ENCODE data around the gene DPH2. TPM values are rescaled to one million over a fixed set of nuclear protein-coding genes. Genes with fewer than 3 reads are reported as not detected.

Gene DPH2
- total RNA-seq, 4 donors from 2014 or later, result 13.1 to 29.4 (median 17.1) TPM

DNA sequence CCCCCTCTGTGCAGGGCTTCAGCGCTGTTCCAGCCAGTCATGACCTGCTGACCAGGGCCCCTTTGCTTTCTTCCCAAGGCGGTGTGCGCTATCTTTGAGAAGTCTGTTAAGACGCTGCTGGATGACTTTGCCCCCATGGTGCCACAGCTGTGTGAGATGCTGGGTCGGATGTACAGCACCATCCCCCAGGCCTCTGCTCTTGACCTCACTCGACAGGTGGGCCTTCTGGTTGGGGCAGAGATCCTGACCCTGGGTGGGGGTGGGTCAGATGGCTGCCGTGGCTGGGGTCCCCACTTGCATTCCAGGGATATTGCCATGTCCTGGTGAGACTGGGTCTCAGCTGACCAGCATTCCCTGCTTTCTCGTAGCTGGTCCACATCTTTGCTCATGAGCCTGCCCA, 9.0 kb upstream of the DPH2 start:
- no peak overlapping the region for H3K27ac ChIP-seq
- H3K4me1 ChIP-seq, result no peaks in the 10 kb centered on the region
- H3K36me3 ChIP-seq, result peaks cover 0 to 14% (median 0%) of the 10 kb centered on the region in 4 donors
- 93% methylated on average over 7 of the region's 8 CpGs; no CpG with 5 or more reads in 1 of the 2 donors for WGBS, 2 donors (ENCODE audit: low coverage in 1 of 2)
- DNase-seq, result no peak
- TF ChIP-seq EP300 (IDR thresholded peaks at IDR 0.05; ENCODE audit: low read depth) (no peak), POLR2A (IDR thresholded peaks at IDR 0.05) (no peak), POLR2AphosphoS5 (IDR thresholded peaks at IDR 0.05) (no peak)
- TF ChIP-seq, protein P1, sequence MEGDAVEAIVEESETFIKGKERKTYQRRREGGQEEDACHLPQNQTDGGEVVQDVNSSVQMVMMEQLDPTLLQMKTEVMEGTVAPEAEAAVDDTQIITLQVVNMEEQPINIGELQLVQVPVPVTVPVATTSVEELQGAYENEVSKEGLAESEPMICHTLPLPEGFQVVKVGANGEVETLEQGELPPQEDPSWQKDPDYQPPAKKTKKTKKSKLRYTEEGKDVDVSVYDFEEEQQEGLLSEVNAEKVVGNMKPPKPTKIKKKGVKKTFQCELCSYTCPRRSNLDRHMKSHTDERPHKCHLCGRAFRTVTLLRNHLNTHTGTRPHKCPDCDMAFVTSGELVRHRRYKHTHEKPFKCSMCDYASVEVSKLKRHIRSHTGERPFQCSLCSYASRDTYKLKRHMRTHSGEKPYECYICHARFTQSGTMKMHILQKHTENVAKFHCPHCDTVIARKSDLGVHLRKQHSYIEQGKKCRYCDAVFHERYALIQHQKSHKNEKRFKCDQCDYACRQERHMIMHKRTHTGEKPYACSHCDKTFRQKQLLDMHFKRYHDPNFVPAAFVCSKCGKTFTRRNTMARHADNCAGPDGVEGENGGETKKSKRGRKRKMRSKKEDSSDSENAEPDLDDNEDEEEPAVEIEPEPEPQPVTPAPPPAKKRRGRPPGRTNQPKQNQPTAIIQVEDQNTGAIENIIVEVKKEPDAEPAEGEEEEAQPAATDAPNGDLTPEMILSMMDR (IDR thresholded peaks at IDR 0.05), result no peak
- H3K27me3 ChIP-seq, result no peaks in the 10 kb centered on the region
- intact Hi-C loops (cut with DNase I; ENCODE audit: low total_unique reads), result no loop called here
- H3K9me3 ChIP-seq, result no peaks in the 10 kb centered on the region
- H3K4me3 ChIP-seq, result no peak overlapping the region
- in situ Hi-C loops (cut with MboI; ENCODE audit: low pct_ligation_motif_present in 1 of 4, low pct_unique_long_range_greater_than_20kb in 1 of 4, low sequenced_read_pairs in 3 of 4), result no loop called here

DNA sequence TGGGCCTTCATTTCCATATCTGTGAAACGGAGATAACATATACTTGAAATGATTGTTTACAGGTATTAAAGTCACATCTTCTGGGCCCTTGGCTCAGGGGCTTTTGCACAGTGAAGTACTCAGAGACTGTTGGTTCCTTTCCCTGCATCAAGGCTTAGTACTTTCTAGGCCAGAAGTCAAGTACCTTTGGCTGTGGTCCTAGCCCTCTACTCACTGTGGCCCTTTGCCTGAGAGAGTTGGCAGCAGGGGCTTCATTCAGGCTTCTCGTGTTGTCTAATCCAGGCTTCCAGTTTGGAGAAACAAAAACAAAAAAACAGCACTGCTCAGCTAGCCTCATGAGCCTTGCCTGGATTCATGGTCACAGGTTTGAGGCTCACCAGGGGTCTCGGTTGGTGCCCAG, 8.1 kb upstream of the DPH2 start:
- no peak overlapping the region for H3K4me3 ChIP-seq
- TF ChIP-seq EP300 (IDR thresholded peaks at IDR 0.05; ENCODE audit: low read depth), result no peak
- no peak for TF ChIP-seq POLR2A (IDR thresholded peaks at IDR 0.05)
- TF ChIP-seq, protein P1 (IDR thresholded peaks at IDR 0.05), result no peak
- no peak for TF ChIP-seq POLR2AphosphoS5 (IDR thresholded peaks at IDR 0.05)
- intact Hi-C loops (cut with DNase I; ENCODE audit: low total_unique reads), result no loop called here
- no peaks in the 10 kb centered on the region for H3K9me3 ChIP-seq
- no peaks in the 10 kb centered on the region for H3K4me1 ChIP-seq
- 94% methylated on average over 3 of the region's 3 CpGs; no CpG with 5 or more reads in 1 of the 2 donors for WGBS, 2 donors (ENCODE audit: low coverage in 1 of 2)
- no peaks in the 10 kb centered on the region for H3K27me3 ChIP-seq
- in situ Hi-C loops (cut with MboI; ENCODE audit: low pct_ligation_motif_present in 1 of 4, low pct_unique_long_range_greater_than_20kb in 1 of 4, low sequenced_read_pairs in 3 of 4), result no loop called here
- peaks cover 0 to 14% (median 0%) of the 10 kb centered on the region in 4 donors for H3K36me3 ChIP-seq
- DNase-seq, result no peak
- H3K27ac ChIP-seq, result no peak overlapping the region

DNA sequence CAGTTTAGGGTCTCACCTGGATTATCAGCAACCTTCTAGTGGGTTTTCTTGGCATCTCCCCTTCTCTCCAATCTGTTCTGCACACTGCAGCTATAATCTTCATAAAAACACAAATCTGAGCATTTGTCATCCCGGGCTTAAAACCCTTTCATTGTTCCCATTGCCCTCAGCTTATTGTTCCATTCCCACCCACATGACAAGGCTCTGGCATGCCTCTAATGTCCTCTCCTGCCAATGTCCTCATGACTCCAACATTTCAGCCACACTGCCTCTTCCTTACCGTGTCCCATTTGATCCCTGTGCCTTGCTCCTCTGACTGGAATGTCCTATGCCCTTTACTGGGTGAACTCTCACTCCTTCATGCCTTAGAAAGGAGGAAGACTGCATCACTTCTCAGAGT, 7.5 kb upstream of the DPH2 start:
- 85 to 100% methylated on average over 2 of the region's 2 CpGs for WGBS, 2 donors (ENCODE audit: low coverage in 1 of 2)
- TF ChIP-seq POLR2AphosphoS5 (IDR thresholded peaks at IDR 0.05), result no peak
- TF ChIP-seq, protein P1 (IDR thresholded peaks at IDR 0.05), result no peak
- TF ChIP-seq EP300 (IDR thresholded peaks at IDR 0.05; ENCODE audit: low read depth), result no peak
- TF ChIP-seq POLR2A (IDR thresholded peaks at IDR 0.05), result no peak
- Histone ChIP-seq H3K27ac (no peak overlapping the region), H3K27me3 (no peaks in the 10 kb centered on the region), H3K4me3 (no peak overlapping the region), H3K4me1 (no peaks in the 10 kb centered on the region), H3K36me3 (peaks cover 0 to 14% (median 0%) of the 10 kb centered on the region in 4 donors), H3K9me3 (no peaks in the 10 kb centered on the region)
- intact Hi-C loops (cut with DNase I; ENCODE audit: low total_unique reads), result no loop called here
- in situ Hi-C loops (cut with MboI; ENCODE audit: low pct_ligation_motif_present in 1 of 4, low pct_unique_long_range_greater_than_20kb in 1 of 4, low sequenced_read_pairs in 3 of 4), result no loop called here
- DNase-seq, result no peak

DNA sequence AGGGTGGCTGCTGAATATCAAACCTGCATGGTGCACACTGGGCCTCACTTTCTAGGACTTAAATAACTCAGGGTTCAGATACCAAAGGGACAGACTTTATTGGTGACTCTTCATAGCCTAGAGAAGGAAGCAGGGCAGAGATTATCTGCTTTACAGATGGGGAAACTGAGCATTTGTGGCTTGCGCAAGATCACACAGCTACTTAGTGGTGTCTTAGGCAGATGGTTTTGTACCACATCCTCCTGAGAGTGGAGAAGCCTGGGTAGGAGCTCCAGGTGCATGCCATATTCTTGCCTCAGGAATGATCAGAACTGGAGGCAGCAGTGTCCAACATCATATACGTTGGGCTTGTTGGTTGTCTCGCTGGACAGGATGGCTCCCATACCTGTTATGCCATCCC, 6.8 kb upstream of the DPH2 start:
- Histone ChIP-seq H3K36me3 (peaks cover 0 to 12% (median 0%) of the 10 kb centered on the region in 4 donors), H3K9me3 (no peaks in the 10 kb centered on the region), H3K4me1 (no peaks in the 10 kb centered on the region), H3K27me3 (no peaks in the 10 kb centered on the region), H3K4me3 (no peak overlapping the region), H3K27ac (no peak overlapping the region)
- TF ChIP-seq, protein P1 (IDR thresholded peaks at IDR 0.05), result no peak
- TF ChIP-seq POLR2A (IDR thresholded peaks at IDR 0.05) (no peak), EP300 (IDR thresholded peaks at IDR 0.05; ENCODE audit: low read depth) (no peak), POLR2AphosphoS5 (IDR thresholded peaks at IDR 0.05) (no peak)
- in situ Hi-C loops (cut with MboI; ENCODE audit: low pct_ligation_motif_present in 1 of 4, low pct_unique_long_range_greater_than_20kb in 1 of 4, low sequenced_read_pairs in 3 of 4), result no loop called here
- intact Hi-C loops (cut with DNase I; ENCODE audit: low total_unique reads), result no loop called here
- 80 to 93% methylated on average over 1 to 3 of the region's 3 CpGs for WGBS, 2 donors (ENCODE audit: low coverage in 1 of 2)
- DNase-seq, result no peak

All from transverse colon (tissue), 4 donors.